H1 (cell line): ENCODE data around the gene FAM204A. TPM values are rescaled to one million over a fixed set of nuclear protein-coding genes. Genes with fewer than 3 reads are reported as not detected.

ENCODE experiments used
- CTCF ChIA-PET: fragments of 300-600 bp; sonication (Branson Sonifier 250); formaldehyde crosslinking; loops from one replicate; lab custom pipeline; 2021; ENCODE audit not compliant: partially characterized antibody; lab: Charles Lee
- POLR2A ChIA-PET: fragments of 300-600 bp; sonication (Branson Sonifier 250); formaldehyde crosslinking; loops from one replicate; lab custom pipeline; 2021; ENCODE audit warnings: inconsistent platforms; ENCODE audit not compliant: partially characterized antibody; lab: Charles Lee
- DNase-seq, 2 experiments: peaks; one replicate each; pipeline versions ENCODE4 v3.0.0 to v3.0.0-alpha.2; 2010 to 2022; ENCODE audit warnings: low spot score in 2 of 2, low read depth in 1 of 2, mixed read lengths in 1 of 2
- FAIRE-seq: peaks from 2 replicates; lab custom pipeline; 2011; peaks lifted over from hg19 to GRCh38; lab: Jason Lieb, UNC
- H2AFZ ChIP-seq: 2 replicates; pipeline ENCODE4 v1.8.1; 2012; ENCODE audit warnings: low read length, inconsistent platforms
- H2AK5ac ChIP-seq: 2 replicates; pipeline ENCODE4 v1.6.1; 2013; ENCODE audit warnings: low read depth, low read length
- H2BK120ac ChIP-seq: replicated peaks from 2 replicates; pipeline ENCODE3; 2013; ENCODE audit warnings: low read depth, low read length, inconsistent platforms
- H2BK12ac ChIP-seq: 2 replicates; pipeline ENCODE4 v1.6.1; 2013; ENCODE audit warnings: low read depth, low read length
- H2BK15ac ChIP-seq: 2 replicates; pipeline ENCODE4 v1.6.1; 2013; ENCODE audit warnings: low read length
- H2BK20ac ChIP-seq: 2 replicates; pipeline ENCODE4 v1.6.1; 2013; ENCODE audit warnings: low read length
- H2BK5ac ChIP-seq: 2 replicates; pipeline ENCODE4 v1.6.1; 2013; ENCODE audit warnings: low read depth, low read length
- H3K14ac ChIP-seq: 2 replicates; pipeline ENCODE4 v1.6.1; 2013; ENCODE audit warnings: inconsistent platforms; ENCODE audit not compliant: insufficient read length
- H3K18ac ChIP-seq: 2 replicates; pipeline ENCODE4 v1.6.1; 2013; ENCODE audit warnings: low read length; ENCODE audit errors: extremely low read depth
- H3K23ac ChIP-seq: 2 replicates; pipeline ENCODE4 v1.6.1; 2013; ENCODE audit warnings: inconsistent platforms; ENCODE audit not compliant: insufficient read length
- H3K23me2 ChIP-seq: 2 replicates; pipeline ENCODE4 v1.6.1; 2013; ENCODE audit warnings: low read depth, low read length
- H3K27ac ChIP-seq: 2 replicates; pipeline ENCODE4 v1.6.1; 2011; ENCODE audit warnings: low read depth, low read length, inconsistent platforms
- H3K27me3 ChIP-seq, 4 experiments: replicated peaks in 1 of 4; 1 replicate in 1 of 4; 2 replicates in 3 of 4; pipeline versions ENCODE4 v1.6.1 to v1.8.1; 2011 to 2013; ENCODE audit warnings: low read length in 3 of 4, mild to moderate bottlenecking in 3 of 4, inconsistent platforms in 2 of 4, mixed read lengths in 2 of 4, moderate library complexity in 1 of 4; ENCODE audit not compliant: control insufficient read depth in 3 of 4, insufficient read depth in 3 of 4; ENCODE audit errors: extremely low read depth in 1 of 4
- H3K36me3 ChIP-seq, 4 experiments: 2 replicates each; pipeline versions ENCODE4 v1.6.1 to v1.8.1; 2011 to 2013; ENCODE audit warnings: mild to moderate bottlenecking in 4 of 4, low read length in 3 of 4, moderate library complexity in 2 of 4, control low read depth in 1 of 4, inconsistent platforms in 1 of 4; ENCODE audit not compliant: insufficient read depth in 4 of 4, control insufficient read depth in 2 of 4
- H3K4ac ChIP-seq: replicated peaks from 2 replicates; pipeline ENCODE3; 2013; ENCODE audit warnings: low read length, low read depth, mixed read lengths, inconsistent platforms; ENCODE audit not compliant: insufficient read length
- H3K4me1 ChIP-seq, 4 experiments: replicated peaks in 1 of 4; 1 replicate in 1 of 4; 2 replicates in 3 of 4; pipeline versions ENCODE4 v1.6.1 to v1.8.1; 2011 to 2013; ENCODE audit warnings: low read length in 3 of 4, inconsistent platforms in 2 of 4, mixed read lengths in 1 of 4; ENCODE audit not compliant: insufficient read depth in 4 of 4, control insufficient read depth in 3 of 4
- H3K4me2 ChIP-seq, 2 experiments: 2 replicates each; pipeline versions ENCODE4 v1.6.1 to v1.8.1; 2011 to 2013; ENCODE audit warnings: low read depth in 2 of 2, low read length in 2 of 2, control low read depth in 1 of 2, inconsistent platforms in 1 of 2, mild to moderate bottlenecking in 1 of 2; ENCODE audit not compliant: insufficient read depth in 1 of 2
- H3K4me3 ChIP-seq, 4 experiments: fragments of 200-600, 300-600 bp in 1 of 4; sonication (generic), shearing (Covaris generic), sonication (Bioruptor Twin) in 1 of 4; 2 replicates each; pipeline versions ENCODE4 v1.5.1 to v1.8.1; 2011 to 2016; ENCODE audit warnings: low read length in 4 of 4, low read depth in 3 of 4, control low read depth in 2 of 4, inconsistent platforms in 2 of 4, mild to moderate bottlenecking in 2 of 4, mixed read lengths in 1 of 4, moderate library complexity in 1 of 4; ENCODE audit not compliant: insufficient read depth in 2 of 4; ENCODE audit errors: extremely low read depth in 1 of 4
- H3K56ac ChIP-seq: replicated peaks from 2 replicates; pipeline ENCODE3; 2013; ENCODE audit warnings: low read depth, mild to moderate bottlenecking, mixed read lengths, low read length, inconsistent platforms; ENCODE audit not compliant: insufficient read length
- H3K79me1 ChIP-seq: 2 replicates; pipeline ENCODE4 v1.6.1; 2013; ENCODE audit warnings: low read depth, low read length, control low read depth
- H3K79me2 ChIP-seq, 2 experiments: 2 replicates each; pipeline versions ENCODE4 v1.6.1 to v1.8.1; 2012 to 2013; ENCODE audit warnings: low read length in 2 of 2, mild to moderate bottlenecking in 2 of 2, inconsistent platforms in 1 of 2; ENCODE audit not compliant: insufficient read depth in 2 of 2, control insufficient read depth in 1 of 2
- H3K9ac ChIP-seq, 4 experiments: replicated peaks in 1 of 4; 1 replicate in 1 of 4; 2 replicates in 3 of 4; pipeline versions ENCODE4 v1.6.1 to v1.8.1; 2011 to 2013; ENCODE audit warnings: low read depth in 3 of 4, low read length in 3 of 4, control low read depth in 2 of 4, mild to moderate bottlenecking in 2 of 4, moderate library complexity in 2 of 4, inconsistent platforms in 1 of 4; ENCODE audit errors: extremely low read depth in 1 of 4
- H3K9me3 ChIP-seq, 2 experiments: 2 replicates each; pipeline versions ENCODE4 v1.6.1 to v1.8.1; 2012 to 2013; ENCODE audit warnings: mild to moderate bottlenecking in 2 of 2, moderate library complexity in 2 of 2, control low read depth in 1 of 2, inconsistent platforms in 1 of 2, low read depth in 1 of 2, low read length in 1 of 2, mixed read lengths in 1 of 2; ENCODE audit not compliant: insufficient read depth in 2 of 2
- H4K20me1 ChIP-seq, 2 experiments: replicated peaks in 1 of 2; 2 replicates each; pipeline versions ENCODE3 to v1.8.1; 2011 to 2013; ENCODE audit warnings: inconsistent platforms in 2 of 2, low read length in 2 of 2, mild to moderate bottlenecking in 1 of 2; ENCODE audit not compliant: insufficient read depth in 2 of 2, control insufficient read depth in 1 of 2
- H4K5ac ChIP-seq: 2 replicates; pipeline ENCODE4 v1.6.1; 2013; ENCODE audit warnings: low read length, low read depth, mixed read lengths, inconsistent platforms; ENCODE audit not compliant: insufficient read length
- H4K8ac ChIP-seq: 2 replicates; pipeline ENCODE4 v1.8.0; 2013; ENCODE audit warnings: mild to moderate bottlenecking, moderate library complexity, low read length, inconsistent platforms; ENCODE audit not compliant: insufficient read depth; ENCODE audit errors: extremely low read depth
- H4K91ac ChIP-seq: replicated peaks from 2 replicates; pipeline ENCODE3; 2013; ENCODE audit warnings: low read length, mixed read lengths, inconsistent platforms; ENCODE audit not compliant: insufficient read length
- CHD1 ChIP-seq: IDR thresholded peaks from 2 replicates; pipeline ENCODE4 v1.6.1; 2012; ENCODE audit warnings: low read depth, low read length, improper control_type of control experiment
- CREB1 ChIP-seq: IDR thresholded peaks from 2 replicates; pipeline ENCODE4 v1.6.1; 2012; ENCODE audit warnings: inconsistent platforms
- GABPA ChIP-seq: IDR thresholded peaks from 2 replicates; pipeline ENCODE4 v1.6.1; 2011; ENCODE audit warnings: mild to moderate bottlenecking, low read length, moderate library complexity, borderline replicate concordance; ENCODE audit not compliant: insufficient read depth
- HDAC6 ChIP-seq: IDR thresholded peaks from one replicate; pipeline ENCODE4 v1.7.1; 2012; ENCODE audit warnings: low read depth, mild to moderate bottlenecking, inconsistent platforms, low read length, moderate library complexity
- MAFK ChIP-seq: IDR thresholded peaks from 2 replicates; pipeline ENCODE4 v1.6.1; 2012; ENCODE audit warnings: low read depth, mild to moderate bottlenecking, improper control_type of control experiment, low read length
- RAD21 ChIP-seq, 2 experiments: IDR thresholded peaks in 1 of 2; conservative IDR thresholded peaks in 1 of 2; 2 replicates each; pipeline ENCODE4 v1.6.1; 2011; ENCODE audit warnings: low read depth in 2 of 2, low read length in 2 of 2, improper control_type of control experiment in 1 of 2, inconsistent platforms in 1 of 2, mild to moderate bottlenecking in 1 of 2, moderate library complexity in 1 of 2
- YY1 ChIP-seq: IDR thresholded peaks from 2 replicates; pipeline ENCODE4 v1.6.1; 2011; ENCODE audit warnings: low read depth, mild to moderate bottlenecking, low read length
- WGBS, 2 experiments: shearing (Covaris generic) in 1 of 2; methylation state at CpG; one replicate each; pipeline versions ENCODE4 v1.1.6 to v1.1.7; 2013 to 2015; ENCODE audit warnings: low lambda C conversion rate in 2 of 2, mixed read lengths in 2 of 2, inconsistent platforms in 1 of 2, low coverage in 1 of 2, missing lambda C conversion rate in 1 of 2; ENCODE audit not compliant: insufficient replicate concordance in 2 of 2, insufficient coverage in 1 of 2, insufficient read length in 1 of 2; ENCODE audit errors: extremely low coverage in 1 of 2, missing lambda C conversion rate in 1 of 2; 5-methylcytosine and 5-hydroxymethylcytosine counted together
- polyA plus RNA-seq, 7 experiments: library from polyadenylated mRNA; depleted of rRNA in 3 of 7; stranded (reverse) in 5 of 7; unstranded in 2 of 7; fragments of >200 nt in 5 of 7; fragments of 200-250 nt in 2 of 7; gene quantifications; 1 replicate in 5 of 7; 2 replicates in 1 of 7; 4 replicates in 1 of 7; pipeline versions ENCODE4 v1.2.1 to v1.2.3, GENCODE V29; 2011 to 2013; ENCODE audit warnings: missing spikeins in 2 of 7, mixed read lengths in 2 of 7
- total RNA-seq: library from RNA; stranded (reverse); fragmentation: NEBNext Ultra II Directional; extraction: Animal tissue kit (Norgen Biotek cat#: 25700); gene quantifications from 2 replicates; pipeline ENCODE4 v1.2.1, GENCODE V29; 2021
- TF ChIP-seq, protein P1 (sequence below), 3 experiments: IDR thresholded peaks; 1 replicate in 2 of 3; 2 replicates in 1 of 3; pipeline versions ENCODE4 v1.5.1 to v1.6.1; 2011; ENCODE audit warnings: low read length in 3 of 3, mild to moderate bottlenecking in 3 of 3, inconsistent platforms in 2 of 3, low read depth in 1 of 3, moderate library complexity in 1 of 3; ENCODE audit not compliant: insufficient read depth in 1 of 3; ENCODE audit errors: control extremely low read depth in 1 of 3

FAM204A gene
- total and polyA plus RNA-seq, 2 of the 8 experiments (the other 6 are each of a cell fraction or from before 2014, with no cell fraction given) = 4.9 to 37.4 TPM

DNA sequence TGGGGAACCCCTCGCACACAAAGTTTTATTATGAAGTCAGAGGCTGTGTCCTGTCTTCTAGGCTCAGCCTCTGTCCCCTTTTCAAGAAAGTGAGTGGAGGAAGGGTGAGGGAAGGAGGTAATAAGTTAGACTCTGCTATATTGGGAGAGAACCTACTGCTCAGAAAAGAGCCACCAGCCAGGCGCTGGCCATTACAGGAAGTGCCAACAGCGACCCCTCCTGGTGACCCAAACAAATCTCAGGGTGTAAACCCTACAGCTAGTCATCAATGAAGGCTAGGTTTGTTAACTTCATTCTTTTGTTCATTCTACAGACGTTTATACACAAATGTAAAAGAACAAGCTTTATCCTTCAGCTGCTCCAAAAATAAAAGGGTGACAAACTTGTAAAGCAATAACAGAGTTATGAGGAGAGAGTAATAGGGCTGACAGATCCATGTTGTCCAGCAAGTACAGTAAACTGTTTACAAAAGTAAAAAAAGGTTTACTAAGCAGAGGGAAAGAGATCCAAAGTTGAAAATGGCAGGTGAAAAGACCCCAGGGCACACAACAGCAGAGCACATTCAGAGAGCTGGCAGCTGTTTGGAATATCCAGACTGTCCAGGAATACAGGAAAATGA lies 82.7 kb downstream of the FAM204A start:
- no peak overlapping the region for H2AK5ac ChIP-seq
- H3K79me2 ChIP-seq = no peaks in the 10 kb centered on the region
- no peak overlapping the region for H3K56ac ChIP-seq
- ChIA-PET POLR2A (interaction anchor here (0.9 kb wide), 1 partner anchor 703 kb away, joined by 3 read pairs; no protein-coding TSS in a partner anchor), CTCF (interaction anchor here (0.6 to 4.3 kb wide), 64 partner anchors 8 to 1043 kb away, joined by 3 to 38 read pairs (median 4); no protein-coding TSS in a partner anchor)
- H3K36me3 ChIP-seq = no peaks in the 10 kb centered on the region
- H3K18ac ChIP-seq = no peak overlapping the region
- no peak overlapping the region for H2BK5ac ChIP-seq
- H3K4me3 ChIP-seq = no peak overlapping the region
- no peaks in the 10 kb centered on the region for H3K79me1 ChIP-seq
- H2BK20ac ChIP-seq = no peak overlapping the region
- no peak overlapping the region for H3K9ac ChIP-seq
- H2AFZ ChIP-seq = no peak overlapping the region
- no peak overlapping the region for H3K27ac ChIP-seq
- DNase-seq = peak in 1 of 2 experiments; percentile 85
- no peak overlapping the region for H3K14ac ChIP-seq
- H2BK120ac ChIP-seq = no peak overlapping the region
- peak; percentile 75 for FAIRE-seq
- no peaks in the 10 kb centered on the region for H4K20me1 ChIP-seq
- H4K5ac ChIP-seq = no peak overlapping the region
- no peaks in the 10 kb centered on the region for H3K9me3 ChIP-seq
- 28% methylated on average over 4 of the region's 4 CpGs; no CpG with 5 or more reads in 1 of the 2 experiments for WGBS, 2 experiments
- no peak overlapping the region for H2BK12ac ChIP-seq
- H4K8ac ChIP-seq = no peak overlapping the region
- peaks cover 6 to 30% (median 13%) of the 10 kb centered on the region in 4 experiments for H3K27me3 ChIP-seq
- H3K23me2 ChIP-seq = no peaks in the 10 kb centered on the region
- H3K23ac ChIP-seq = no peak overlapping the region
- H3K4me2 ChIP-seq = no peak overlapping the region
- TF ChIP-seq RAD21 (IDR thresholded peaks at IDR 0.05 in 1 of 2, conservative IDR thresholded peaks at IDR 0.05 in 1 of 2; ENCODE audit: low read depth in 2 of 2, low read length in 2 of 2) = peak; percentile 80 to 85
- TF ChIP-seq, protein P1, sequence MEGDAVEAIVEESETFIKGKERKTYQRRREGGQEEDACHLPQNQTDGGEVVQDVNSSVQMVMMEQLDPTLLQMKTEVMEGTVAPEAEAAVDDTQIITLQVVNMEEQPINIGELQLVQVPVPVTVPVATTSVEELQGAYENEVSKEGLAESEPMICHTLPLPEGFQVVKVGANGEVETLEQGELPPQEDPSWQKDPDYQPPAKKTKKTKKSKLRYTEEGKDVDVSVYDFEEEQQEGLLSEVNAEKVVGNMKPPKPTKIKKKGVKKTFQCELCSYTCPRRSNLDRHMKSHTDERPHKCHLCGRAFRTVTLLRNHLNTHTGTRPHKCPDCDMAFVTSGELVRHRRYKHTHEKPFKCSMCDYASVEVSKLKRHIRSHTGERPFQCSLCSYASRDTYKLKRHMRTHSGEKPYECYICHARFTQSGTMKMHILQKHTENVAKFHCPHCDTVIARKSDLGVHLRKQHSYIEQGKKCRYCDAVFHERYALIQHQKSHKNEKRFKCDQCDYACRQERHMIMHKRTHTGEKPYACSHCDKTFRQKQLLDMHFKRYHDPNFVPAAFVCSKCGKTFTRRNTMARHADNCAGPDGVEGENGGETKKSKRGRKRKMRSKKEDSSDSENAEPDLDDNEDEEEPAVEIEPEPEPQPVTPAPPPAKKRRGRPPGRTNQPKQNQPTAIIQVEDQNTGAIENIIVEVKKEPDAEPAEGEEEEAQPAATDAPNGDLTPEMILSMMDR (IDR thresholded peaks at IDR 0.05; ENCODE audit: control extremely low read depth in 1 of 3, insufficient read depth in 1 of 3, low read depth in 1 of 3, low read length in 3 of 3) = peak; percentile 60 to 85 (median 77)
- no peak for TF ChIP-seq GABPA
- TF ChIP-seq CREB1 = peak; percentile 46; the same call in 1 of the 2 replicates
- TF ChIP-seq CHD1 = no peak
- TF ChIP-seq MAFK = no peak
- peak; percentile 54; the same call in 1 of the 2 replicates for TF ChIP-seq YY1
- no peak for TF ChIP-seq HDAC6
- H4K91ac ChIP-seq = no peak overlapping the region
- H3K4ac ChIP-seq = no peak overlapping the region
- no peak overlapping the region for H2BK15ac ChIP-seq
- peaks cover 0 to 5% (median 1%) of the 10 kb centered on the region in 4 experiments; a peak in 4 of 7 replicates for H3K4me1 ChIP-seq
